HG02852 (cell line): ENCODE results near the gene OR5A1.
"Not testable (repeated sequence)": the region's sequence is repeated elsewhere in the genome, so short reads cannot be mapped to it uniquely, and the experiment has no call there.

ENCODE experiments used
- ATAC-seq: cut with Tn5 transposase; IDR thresholded peaks from one replicate; pipeline ENCODE4 v1.9.1; 2021; ENCODE audit warnings: mild to moderate bottlenecking, moderate library complexity; ENCODE audit not compliant: unreplicated experiment

OR5A1 gene

DNA sequence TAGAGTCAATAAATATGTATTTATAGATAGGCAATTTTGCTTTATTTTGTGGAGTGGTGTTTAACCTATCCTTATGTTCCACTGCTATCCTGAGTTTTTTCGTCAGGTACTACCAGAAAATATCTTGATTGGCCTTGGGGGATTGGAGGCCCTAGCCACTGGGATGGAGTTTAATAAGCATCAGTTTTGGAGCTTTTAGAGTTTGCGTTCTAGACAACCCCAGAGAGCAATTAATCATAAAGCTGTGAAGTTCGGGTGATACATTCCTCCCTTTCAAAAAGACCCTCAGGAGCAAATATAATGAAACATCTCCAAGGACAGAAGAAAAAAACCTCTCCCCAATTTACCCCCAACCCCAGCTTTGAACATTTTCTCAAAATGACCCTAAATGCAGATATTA is at the start of gene OR5A1:
TSS of gene OR5A1 (plus strand) at position 301 of the 400 bp plus-strand sequence. CDS start 6,700 bp downstream, outside the sequence.
- no peak for ATAC-seq

- ATAC-seq: no peak
These were observed 42.1 kb upstream of the OR5A1 start for GRCh38 chr11:59394186-59394585.

- ATAC-seq: no peak
These were observed 35.6 kb upstream of the OR5A1 start for GRCh38 chr11:59400461-59401261.

GRCh38 chr11:59401262-59401552 is 35.1 kb upstream of the OR5A1 start:
- ATAC-seq: no peak

DNA sequence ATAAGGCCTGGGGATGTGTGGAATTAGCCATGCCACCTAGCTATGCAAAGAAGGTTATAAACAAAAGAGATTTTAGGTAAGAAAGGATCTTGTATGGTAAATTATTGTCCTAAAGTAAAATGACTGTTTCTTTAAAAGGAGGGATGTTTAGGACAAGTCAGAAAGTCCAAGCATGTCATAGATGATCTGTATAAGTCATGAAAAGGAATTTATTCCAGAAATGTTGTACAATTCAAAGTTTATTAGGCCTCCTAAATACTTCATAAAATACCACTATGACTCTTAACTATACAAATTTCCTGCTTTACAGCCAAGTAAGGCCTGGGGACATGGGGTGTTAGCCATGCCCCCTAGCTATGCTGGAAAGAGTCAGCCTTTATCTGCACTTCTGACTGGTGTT is 32.7 kb upstream of the OR5A1 start:
- ATAC-seq: no peak

GRCh38 chr11:59413646-59414045 is 22.6 kb upstream of the OR5A1 start:
- ATAC-seq: no peak

DNA sequence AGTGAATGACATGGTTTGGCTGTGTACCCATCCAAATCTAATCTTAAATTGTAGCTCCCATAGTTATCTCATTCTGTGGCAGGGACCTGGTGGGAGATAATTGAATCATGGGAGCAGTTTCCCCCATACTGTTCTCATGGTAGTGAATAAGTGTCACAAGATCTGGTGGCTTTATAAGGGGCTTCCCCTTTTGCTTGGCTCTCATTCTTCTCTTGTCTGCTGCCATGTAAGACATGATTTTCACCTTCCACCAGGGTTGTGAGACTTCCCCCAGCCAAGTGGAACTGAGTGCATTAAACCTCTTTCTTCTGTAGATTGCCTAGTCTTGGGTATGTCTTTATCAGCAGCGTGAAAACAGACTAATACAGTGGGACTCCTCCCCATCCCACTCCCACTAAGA is 21.2 kb upstream of the OR5A1 start:
- ATAC-seq: no peak

GRCh38 chr11:59416613-59417012 is 19.7 kb upstream of the OR5A1 start:
- ATAC-seq: no peak

DNA sequence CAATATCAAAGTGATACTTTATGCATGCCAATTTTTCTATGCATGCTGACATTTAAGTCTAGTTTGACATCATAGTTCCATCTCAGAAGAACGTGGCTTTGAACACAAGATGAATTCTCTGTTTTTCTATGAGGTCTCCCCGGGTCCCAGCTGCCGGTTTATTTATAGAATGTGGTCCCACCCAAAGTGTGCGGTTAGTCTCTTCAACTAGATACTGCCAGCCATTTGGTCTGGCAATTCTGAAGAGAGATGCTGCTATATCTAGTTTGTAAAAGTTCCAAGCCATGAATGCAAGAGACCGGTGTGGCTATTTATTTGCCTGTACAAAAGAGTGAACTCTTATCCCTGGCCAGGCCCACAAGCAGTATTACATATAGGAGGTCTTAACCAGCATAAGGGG is 19.2 kb upstream of the OR5A1 start:
- no peak for ATAC-seq

DNA sequence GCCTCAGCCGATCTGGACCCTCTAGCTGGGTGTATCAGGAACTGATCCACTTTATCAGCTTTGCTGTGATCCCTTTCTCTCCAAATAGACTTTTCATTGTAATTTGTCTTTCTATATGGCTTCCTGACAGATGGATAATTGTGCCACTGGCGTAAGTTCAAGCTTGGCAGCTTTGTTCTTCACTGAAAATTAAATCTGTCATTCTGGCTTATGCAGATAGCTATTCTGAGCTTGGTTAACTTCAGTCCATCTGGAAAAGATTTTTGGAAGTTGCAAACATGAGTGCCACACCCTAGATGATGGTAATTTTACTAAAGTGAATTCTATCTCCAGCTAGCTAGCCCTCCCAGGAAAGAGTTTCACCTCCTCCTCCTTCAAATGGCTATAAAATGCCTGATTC is 18.1 kb upstream of the OR5A1 start:
- ATAC-seq: no peak

GRCh38 chr11:59423835-59424234 is 12.4 kb upstream of the OR5A1 start:
- no peak for ATAC-seq

DNA sequence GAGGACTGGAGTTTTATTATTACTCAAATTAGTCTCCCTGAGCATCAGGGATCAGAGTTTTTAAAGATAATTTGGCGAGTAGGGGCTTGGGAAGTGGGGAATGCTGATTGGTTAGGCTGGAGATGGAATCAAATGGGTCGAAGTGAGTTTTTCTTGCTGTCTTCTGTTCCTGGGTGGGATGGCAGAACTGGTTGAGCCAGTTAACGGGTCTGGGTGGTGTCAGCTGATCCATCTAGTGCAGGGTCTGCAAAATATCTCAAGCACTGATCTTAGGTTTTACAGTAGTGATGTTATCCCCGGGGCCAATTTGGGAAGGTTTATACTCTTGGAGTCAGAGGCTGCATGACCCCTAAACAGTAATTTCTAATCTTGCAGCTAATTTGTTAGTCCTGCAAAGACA is 11.1 kb upstream of the OR5A1 start:
- ATAC-seq: no peak

- no peak for ATAC-seq
These were observed 9.8 kb upstream of the OR5A1 start, which contains the start of gene OR5A2 for GRCh38 chr11:59426361-59427067. Gene OR5A2, minus strand, starts transcription at chr11:59426413. Its CDS starts 3,460 bp downstream, at chr11:59422953.

DNA sequence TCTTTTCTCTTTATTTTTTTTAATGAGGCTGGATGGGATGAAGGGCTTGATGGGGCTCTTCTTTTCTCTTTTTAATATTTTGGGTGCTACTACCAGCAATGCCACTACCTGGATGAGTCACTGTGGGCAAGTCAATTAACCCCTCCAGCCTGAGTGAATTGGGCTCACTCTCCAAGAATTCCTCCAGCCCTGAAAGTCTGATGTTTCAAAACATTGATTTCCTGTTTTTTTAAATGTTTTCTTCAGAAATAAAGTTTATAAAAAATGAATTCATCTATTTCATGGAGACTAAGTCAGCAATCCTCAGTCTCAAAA is 9.2 kb upstream of the OR5A1 start:
- no peak for ATAC-seq

DNA sequence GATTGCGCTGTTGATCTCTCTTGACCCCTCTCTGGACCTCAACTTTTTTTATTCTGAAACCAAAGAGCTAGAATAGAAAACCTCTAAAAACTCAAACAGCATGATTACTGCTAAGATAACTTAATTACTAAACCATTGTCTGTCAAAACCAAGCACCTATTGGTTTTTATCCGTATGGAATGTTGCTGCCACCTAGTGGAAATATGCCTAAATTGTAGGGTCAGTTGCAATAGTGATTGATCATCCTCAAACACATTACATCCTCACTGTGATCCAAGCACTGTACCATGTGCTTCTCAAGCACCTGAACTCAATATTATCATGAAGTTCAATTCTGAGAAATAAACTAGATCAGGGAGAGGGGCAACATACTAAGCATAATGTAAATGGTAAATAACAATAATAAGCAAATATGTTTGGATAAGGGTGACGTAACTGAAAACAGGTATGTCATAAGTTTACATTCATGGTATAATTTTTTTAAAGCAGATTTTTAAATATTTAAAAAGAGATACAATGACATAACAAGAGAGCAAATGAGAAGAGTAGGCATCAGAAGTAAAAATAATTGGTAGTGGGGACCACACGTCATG is 6.2 kb upstream of the OR5A1 start:
- peak; percentile 86 for ATAC-seq

DNA sequence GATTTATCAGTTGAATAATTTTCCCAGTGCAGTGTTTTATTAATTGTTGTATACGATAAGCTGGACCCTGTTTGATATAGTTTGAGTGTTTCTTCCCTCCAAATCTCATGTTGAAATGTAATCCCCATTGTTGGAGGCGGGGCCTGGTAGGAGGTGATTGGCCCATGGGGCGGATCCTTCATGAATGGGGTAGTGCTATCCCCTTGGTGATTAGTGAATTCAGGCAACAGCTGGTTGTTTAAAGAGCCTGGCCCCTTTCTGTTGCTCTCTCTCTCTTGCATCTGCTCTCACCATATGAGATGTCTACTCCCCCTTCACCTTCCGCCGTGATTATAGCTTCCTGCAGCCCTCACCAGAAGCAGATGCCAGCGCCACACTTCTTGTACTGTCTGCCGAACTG is 1.5 kb downstream of the OR5A1 start:
- no peak for ATAC-seq

- not testable (repeated sequence) for ATAC-seq
These were observed 9.4 kb downstream of the OR5A1 start for GRCh38 chr11:59445624-59446023.

DNA sequence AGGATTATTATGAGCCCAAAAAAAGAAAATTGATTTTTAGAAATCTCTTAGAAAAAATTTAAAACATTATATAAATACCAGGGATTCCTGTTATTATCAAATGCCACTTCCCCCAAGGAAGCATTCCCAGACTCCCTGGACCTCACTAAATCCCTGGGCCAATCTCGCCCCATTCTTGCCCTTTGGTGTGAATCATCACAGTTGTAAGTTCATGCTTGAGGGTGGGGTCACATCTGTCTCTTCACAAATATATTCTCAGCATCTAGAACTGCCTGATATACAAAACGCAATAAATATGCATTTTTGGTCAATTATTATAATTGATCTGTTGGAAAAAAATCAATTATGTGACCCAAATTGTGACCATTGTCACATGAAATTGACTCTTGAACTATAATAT is 12.2 kb downstream of the OR5A1 start:
- ATAC-seq: no peak

DNA sequence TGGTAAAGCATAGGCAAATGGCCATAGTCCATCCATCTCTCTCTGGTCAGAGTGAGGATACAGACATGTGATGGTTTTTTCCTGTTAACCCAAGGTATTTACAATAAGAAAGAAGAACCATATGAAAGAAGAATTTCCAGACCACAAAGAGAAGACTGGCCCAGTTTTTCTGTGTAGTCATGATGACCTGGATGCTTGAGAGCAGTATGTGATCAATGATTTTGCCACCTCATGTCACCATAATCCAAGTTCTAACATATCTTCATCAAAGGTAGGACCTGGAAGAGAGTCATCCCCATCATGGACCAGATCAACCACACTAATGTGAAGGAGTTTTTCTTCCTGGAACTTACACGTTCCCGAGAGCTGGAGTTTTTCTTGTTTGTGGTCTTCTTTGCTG is 20.4 kb downstream of the OR5A1 start, which contains the start of gene OR4D6:
TSS of gene OR4D6 (plus strand) at position 301 of the 400 bp plus-strand sequence. CDS start at position 301, 0 bp downstream.
- no peak for ATAC-seq

- no peak for ATAC-seq
These were observed 23.6 kb downstream of the OR5A1 start for GRCh38 chr11:59459916-59460315.

DNA sequence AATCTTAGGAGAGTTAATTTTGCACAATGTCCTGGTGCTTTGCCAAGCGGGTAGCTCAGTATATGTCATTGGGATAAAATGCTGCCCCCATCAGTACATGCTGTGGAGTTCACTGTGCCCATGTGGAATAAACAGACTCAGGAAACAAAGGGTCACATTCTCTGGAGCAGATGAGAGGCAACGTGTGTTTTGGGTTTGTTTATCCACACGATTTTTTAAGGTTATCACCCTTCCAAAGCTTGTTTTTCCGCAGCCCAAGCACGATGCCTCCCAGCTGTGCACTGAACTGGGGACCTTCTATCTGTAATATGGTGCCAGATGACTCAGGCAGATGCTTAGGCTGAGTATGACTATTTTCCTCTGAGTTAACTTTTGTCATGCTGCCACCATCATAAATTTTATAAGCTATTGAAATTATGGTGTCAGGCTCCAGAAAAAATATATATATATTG is 26.9 kb downstream of the OR5A1 start:
- no peak for ATAC-seq

DNA sequence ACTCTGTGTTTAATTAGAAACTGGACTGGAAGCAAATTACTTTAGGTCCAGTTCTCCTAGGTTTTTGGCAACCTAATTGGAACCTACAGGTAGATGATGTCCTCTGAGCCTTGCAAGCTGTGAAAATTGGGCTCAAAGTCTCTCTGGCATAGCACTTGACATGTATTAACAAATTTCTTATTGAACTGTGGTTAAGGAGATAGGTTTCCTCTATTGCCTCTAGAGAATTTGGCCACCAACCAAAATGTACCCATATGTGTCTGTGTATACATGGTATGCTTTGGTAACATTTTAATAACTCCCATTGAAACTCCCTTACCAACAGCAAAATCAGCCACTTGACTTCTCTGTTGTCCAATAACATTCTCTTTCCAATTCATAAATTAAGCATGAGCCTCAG is 36.7 kb downstream of the OR5A1 start, which contains the start of gene OR4D10:
TSS of gene OR4D10 (plus strand) at position 301 of the 400 bp plus-strand sequence. CDS start 4,115 bp downstream, outside the sequence.
- no peak for ATAC-seq
